Activated B cell treated with CpG ODN at 0.5 μM for 24 hours (primary cell): ENCODE measurements around the gene OSBPL10. TPM values are rescaled to one million over a fixed set of nuclear protein-coding genes. Genes with fewer than 3 reads are reported as not detected.

Experiments
- ATAC-seq: fragments of 200-7000 bp; cut with Tn5 transposase; one replicate; pipeline ENCODE4 v1.10.0; 2021; ENCODE audit warnings: low read depth, mild to moderate bottlenecking, moderate library complexity
- CTCF ChIA-PET: fragments of 350-600 bp; sonication (Branson Sonifier 250); formaldehyde crosslinking; loops from one replicate; lab custom pipeline; 2021; ENCODE audit warnings: antibody characterized with exemption; lab: Charles Lee
- POLR2A ChIA-PET: fragments of 350-600 bp; sonication (Branson Sonifier 250); formaldehyde crosslinking; loops from one replicate; lab custom pipeline; 2021; ENCODE audit warnings: antibody characterized with exemption; lab: Charles Lee
- DNase-seq: peaks from one replicate; pipeline ENCODE4 v3.0.0; 2022
- H3K27ac Mint-ChIP-seq: one replicate; pipeline ENCODE4 v1.8.0; 2020; ENCODE audit warnings: mixed read lengths
- H3K27me3 Mint-ChIP-seq: one replicate; pipeline ENCODE4 v1.8.0; 2021; ENCODE audit warnings: mixed read lengths
- H3K36me3 Mint-ChIP-seq: one replicate; pipeline ENCODE4 v1.8.0; 2021; ENCODE audit warnings: low read depth, mixed read lengths
- H3K4me1 Mint-ChIP-seq: one replicate; pipeline ENCODE4 v1.8.0; 2021; ENCODE audit warnings: mixed read lengths
- H3K4me3 Mint-ChIP-seq: one replicate; pipeline ENCODE4 v1.8.0; 2020; ENCODE audit warnings: mild to moderate bottlenecking, mixed read lengths
- H3K9me3 Mint-ChIP-seq: one replicate; pipeline ENCODE4 v1.8.0; 2020; ENCODE audit warnings: mixed read lengths
- intact Hi-C: fragments of 100-400 bp; cut with micrococcal nuclease; formaldehyde crosslinking; loops from one replicate; pipeline ENCODE4 v1.15.1; 2024
- total RNA-seq: library from RNA; stranded (reverse); gene quantifications from 2 replicates; pipeline ENCODE4 v1.2.3, GENCODE V29; 2022
- TF ChIP-seq, protein P1 (sequence below): fragments of 200-600 bp; IDR thresholded peaks from one replicate; pipeline ENCODE4 v1.8.0; 2022; ENCODE audit warnings: antibody characterized with exemption, mild to moderate bottlenecking

OSBPL10 gene
- total RNA-seq, 1 donor from 2014 or later = 137 TPM

DNA sequence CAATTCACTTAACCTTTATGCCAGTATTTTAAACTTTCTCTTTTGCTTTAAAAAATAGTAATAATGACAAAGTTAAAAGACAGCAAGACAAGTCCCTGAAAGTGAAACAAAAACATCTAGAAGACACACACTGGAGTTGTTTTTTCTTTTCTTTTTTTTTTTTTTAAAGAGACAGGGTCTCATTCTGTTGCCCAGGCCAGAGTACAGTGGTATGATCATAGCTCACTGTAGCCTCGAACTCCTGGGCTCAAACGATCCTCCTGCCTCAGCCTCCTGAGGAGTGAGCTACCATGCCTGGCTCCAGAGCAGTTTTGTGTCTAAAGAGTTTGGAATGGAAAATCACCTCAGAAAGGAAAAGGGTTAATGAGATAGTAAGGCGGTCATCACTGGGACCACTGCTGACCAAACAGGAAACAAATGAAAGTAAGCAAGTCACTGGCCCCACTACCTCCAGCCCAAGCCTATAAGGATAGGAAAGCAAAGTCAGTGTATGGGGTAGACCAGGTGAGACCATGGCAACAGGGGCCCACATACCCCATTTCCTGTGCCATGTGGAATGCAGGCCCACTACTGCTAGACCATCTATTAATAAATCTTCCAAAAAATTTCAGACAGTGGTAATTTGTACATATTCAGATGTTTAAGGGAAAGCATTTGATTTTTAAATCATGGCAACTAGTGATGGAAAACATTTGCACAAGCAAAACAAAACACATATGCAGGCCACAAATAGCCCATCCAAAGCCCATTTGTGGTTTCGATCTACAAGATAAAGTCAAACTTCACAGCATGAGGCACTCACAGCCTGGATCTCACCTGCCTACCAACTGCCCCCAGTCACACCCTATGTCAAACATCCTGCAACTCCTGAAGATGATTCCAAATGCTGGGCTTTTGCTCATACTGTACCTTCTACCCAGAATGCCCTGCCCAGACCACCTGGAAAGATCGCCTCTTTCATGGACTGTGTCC is 62.6 kb downstream of the OSBPL10 start:
- Mint-ChIP-seq H3K27ac (peak overlapping the region; percentile 91), H3K9me3 (no peaks in the 10 kb centered on the region), H3K36me3 (peaks cover 29% of the 10 kb centered on the region), H3K27me3 (no peaks in the 10 kb centered on the region), H3K4me1 (peaks cover 78% of the 10 kb centered on the region), H3K4me3 (peak overlapping the region; percentile 58)
- intact Hi-C loops = loop anchor here (1.0 to 2.0 kb wide), 2 partner anchors 34 to 188 kb away; partner anchors contain the start of gene GPD1L
- CTCF ChIA-PET = no interaction called here
- ATAC-seq (peak; percentile 53), DNase-seq (no peak)
- TF ChIP-seq, protein P1, sequence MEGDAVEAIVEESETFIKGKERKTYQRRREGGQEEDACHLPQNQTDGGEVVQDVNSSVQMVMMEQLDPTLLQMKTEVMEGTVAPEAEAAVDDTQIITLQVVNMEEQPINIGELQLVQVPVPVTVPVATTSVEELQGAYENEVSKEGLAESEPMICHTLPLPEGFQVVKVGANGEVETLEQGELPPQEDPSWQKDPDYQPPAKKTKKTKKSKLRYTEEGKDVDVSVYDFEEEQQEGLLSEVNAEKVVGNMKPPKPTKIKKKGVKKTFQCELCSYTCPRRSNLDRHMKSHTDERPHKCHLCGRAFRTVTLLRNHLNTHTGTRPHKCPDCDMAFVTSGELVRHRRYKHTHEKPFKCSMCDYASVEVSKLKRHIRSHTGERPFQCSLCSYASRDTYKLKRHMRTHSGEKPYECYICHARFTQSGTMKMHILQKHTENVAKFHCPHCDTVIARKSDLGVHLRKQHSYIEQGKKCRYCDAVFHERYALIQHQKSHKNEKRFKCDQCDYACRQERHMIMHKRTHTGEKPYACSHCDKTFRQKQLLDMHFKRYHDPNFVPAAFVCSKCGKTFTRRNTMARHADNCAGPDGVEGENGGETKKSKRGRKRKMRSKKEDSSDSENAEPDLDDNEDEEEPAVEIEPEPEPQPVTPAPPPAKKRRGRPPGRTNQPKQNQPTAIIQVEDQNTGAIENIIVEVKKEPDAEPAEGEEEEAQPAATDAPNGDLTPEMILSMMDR = no peak
- POLR2A ChIA-PET = interaction anchor here (0.8 to 1.7 kb wide), 8 partner anchors 9 to 81 kb away, joined by 3 to 6 read pairs (median 4); no protein-coding TSS in a partner anchor

GRCh38 chr3:31917303-31918005 is 63.6 kb downstream of the OSBPL10 start:
- ATAC-seq = peak; percentile 59
- Mint-ChIP-seq H3K27me3 (no peaks in the 10 kb centered on the region), H3K9me3 (no peaks in the 10 kb centered on the region), H3K27ac (peak overlapping the region; percentile 78), H3K4me1 (peaks cover 72% of the 10 kb centered on the region), H3K4me3 (peak overlapping the region; percentile 71), H3K36me3 (peaks cover 28% of the 10 kb centered on the region)
- CTCF ChIA-PET = interaction anchor here (0.8 kb wide), 1 partner anchor 29 kb away, joined by 4 read pairs; no protein-coding TSS in a partner anchor
- DNase-seq = no peak
- intact Hi-C loops = loop anchor here (1.0 to 2.0 kb wide), 6 partner anchors 8 to 189 kb away; partner anchors contain the start of gene GPD1L
- POLR2A ChIA-PET = interaction anchor here (0.5 to 1.7 kb wide), 9 partner anchors 10 to 1281 kb away, joined by 3 to 6 read pairs (median 4); no protein-coding TSS in a partner anchor
- TF ChIP-seq, protein P1 = no peak

DNA sequence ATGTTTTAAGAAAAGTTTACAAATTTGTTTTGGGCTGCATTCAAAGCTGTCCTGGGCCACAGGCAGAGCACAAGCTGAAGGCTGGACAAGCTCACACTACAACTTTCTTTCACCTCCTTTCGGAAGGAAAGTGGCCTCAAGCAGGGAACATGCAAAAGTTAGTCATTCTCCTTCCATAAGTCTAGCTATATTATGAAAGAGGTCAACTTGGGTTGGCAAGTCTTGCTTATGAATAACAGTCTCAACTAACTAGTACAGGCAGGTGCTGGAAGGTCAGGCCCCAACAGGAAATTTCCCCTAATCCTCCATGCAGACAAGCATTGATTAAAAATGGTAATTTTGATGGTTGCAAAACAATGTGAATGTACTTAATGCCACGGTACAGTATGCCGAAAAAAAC is 69.4 kb downstream of the OSBPL10 start:
- intact Hi-C loops = no loop called here
- Mint-ChIP-seq H3K9me3 (no peaks in the 10 kb centered on the region), H3K4me3 (no peak overlapping the region), H3K36me3 (peaks cover 18% of the 10 kb centered on the region), H3K27me3 (no peaks in the 10 kb centered on the region), H3K4me1 (peaks cover 73% of the 10 kb centered on the region), H3K27ac (peak overlapping the region; percentile 18)
- ChIA-PET CTCF (interaction anchor here (0.7 kb wide), 1 partner anchor 10 kb away, joined by 4 read pairs; no protein-coding TSS in a partner anchor), POLR2A (interaction anchor here (1.0 kb wide), 1 partner anchor 26 kb away, joined by 11 read pairs; no protein-coding TSS in a partner anchor)
- ATAC-seq (no peak), DNase-seq (no peak)
- TF ChIP-seq, protein P1 = no peak

DNA sequence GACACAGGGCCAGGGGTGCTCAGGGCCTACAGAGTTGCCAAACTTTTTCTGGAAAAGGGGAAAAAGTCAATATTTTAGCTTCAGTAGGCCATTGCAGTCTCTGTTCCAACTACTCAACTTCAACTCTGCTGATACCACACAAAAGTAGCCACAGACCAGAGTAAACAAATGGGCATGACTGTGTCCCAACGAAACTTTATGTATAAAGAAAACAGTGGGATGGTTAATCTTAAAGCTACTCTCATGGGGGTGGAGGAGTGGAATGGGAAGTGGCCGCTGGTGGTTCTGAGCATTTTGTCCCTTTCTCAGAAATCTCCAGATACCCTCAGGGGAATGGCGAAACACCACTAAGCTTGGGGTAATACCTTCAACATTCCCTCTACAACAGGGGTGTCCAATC is 69.9 kb downstream of the OSBPL10 start:
- Mint-ChIP-seq H3K27ac (no peak overlapping the region), H3K9me3 (no peaks in the 10 kb centered on the region), H3K4me3 (no peak overlapping the region), H3K36me3 (peaks cover 18% of the 10 kb centered on the region), H3K4me1 (peaks cover 73% of the 10 kb centered on the region), H3K27me3 (no peaks in the 10 kb centered on the region)
- ATAC-seq (no peak), DNase-seq (no peak)
- intact Hi-C loops = no loop called here
- CTCF ChIA-PET = no interaction called here
- TF ChIP-seq, protein P1 = no peak
- POLR2A ChIA-PET = interaction anchor here (1.0 kb wide), 1 partner anchor 26 kb away, joined by 11 read pairs; no protein-coding TSS in a partner anchor
